GM12873 (cell line): ENCODE data around the gene CALD1.

Experiments
- TF ChIP-seq, protein P1 (sequence below): IDR thresholded peaks from 2 replicates; pipeline ENCODE4 v1.5.1; 2012; ENCODE audit warnings: low read depth, mild to moderate bottlenecking, moderate library complexity, low read length, control low read depth; ENCODE audit not compliant: insufficient read depth; ENCODE audit errors: missing control alignments

Gene CALD1

DNA sequence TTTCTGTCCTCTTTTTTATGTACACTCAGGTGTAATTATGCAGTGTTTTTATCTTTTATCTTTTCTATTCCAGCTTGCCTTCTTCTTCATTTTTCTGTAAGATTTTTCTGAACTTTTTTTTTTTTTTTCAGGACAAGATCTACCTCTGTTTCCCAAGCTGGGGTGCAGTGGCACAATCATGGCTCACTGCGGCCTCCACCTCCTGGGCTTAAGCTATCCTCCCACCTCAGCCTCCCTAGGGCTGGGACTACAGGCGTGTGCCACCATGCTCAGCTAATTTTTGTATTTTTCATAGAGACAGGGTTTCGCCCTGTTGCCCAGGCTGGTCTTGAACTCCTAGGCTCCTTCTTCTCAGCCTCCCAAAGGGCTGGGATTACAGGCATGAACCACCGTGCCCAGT lies 6.3 kb upstream of the CALD1 start:
- TF ChIP-seq, protein P1, sequence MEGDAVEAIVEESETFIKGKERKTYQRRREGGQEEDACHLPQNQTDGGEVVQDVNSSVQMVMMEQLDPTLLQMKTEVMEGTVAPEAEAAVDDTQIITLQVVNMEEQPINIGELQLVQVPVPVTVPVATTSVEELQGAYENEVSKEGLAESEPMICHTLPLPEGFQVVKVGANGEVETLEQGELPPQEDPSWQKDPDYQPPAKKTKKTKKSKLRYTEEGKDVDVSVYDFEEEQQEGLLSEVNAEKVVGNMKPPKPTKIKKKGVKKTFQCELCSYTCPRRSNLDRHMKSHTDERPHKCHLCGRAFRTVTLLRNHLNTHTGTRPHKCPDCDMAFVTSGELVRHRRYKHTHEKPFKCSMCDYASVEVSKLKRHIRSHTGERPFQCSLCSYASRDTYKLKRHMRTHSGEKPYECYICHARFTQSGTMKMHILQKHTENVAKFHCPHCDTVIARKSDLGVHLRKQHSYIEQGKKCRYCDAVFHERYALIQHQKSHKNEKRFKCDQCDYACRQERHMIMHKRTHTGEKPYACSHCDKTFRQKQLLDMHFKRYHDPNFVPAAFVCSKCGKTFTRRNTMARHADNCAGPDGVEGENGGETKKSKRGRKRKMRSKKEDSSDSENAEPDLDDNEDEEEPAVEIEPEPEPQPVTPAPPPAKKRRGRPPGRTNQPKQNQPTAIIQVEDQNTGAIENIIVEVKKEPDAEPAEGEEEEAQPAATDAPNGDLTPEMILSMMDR = no peak

DNA sequence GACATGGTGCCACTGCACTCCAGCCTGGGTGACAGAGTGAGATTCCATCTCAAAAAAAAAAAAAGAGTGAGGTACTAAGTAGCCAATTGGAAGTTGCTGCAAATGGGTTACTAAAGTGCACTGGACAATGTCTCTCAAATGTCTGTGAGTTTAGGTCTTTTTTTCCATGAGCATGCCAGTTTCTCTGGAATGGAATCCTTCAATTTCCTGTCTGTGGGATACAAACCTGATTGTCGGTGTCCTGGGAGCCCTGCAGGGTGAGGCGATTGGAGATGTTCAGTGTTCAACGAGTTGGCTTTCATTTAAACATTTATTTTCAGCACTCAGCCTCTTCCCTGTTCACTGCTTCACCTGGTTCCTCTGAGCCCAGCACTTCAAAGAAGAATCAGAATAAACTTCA lies 5.3 kb upstream of the CALD1 start:
- TF ChIP-seq, protein P1 = no peak

DNA sequence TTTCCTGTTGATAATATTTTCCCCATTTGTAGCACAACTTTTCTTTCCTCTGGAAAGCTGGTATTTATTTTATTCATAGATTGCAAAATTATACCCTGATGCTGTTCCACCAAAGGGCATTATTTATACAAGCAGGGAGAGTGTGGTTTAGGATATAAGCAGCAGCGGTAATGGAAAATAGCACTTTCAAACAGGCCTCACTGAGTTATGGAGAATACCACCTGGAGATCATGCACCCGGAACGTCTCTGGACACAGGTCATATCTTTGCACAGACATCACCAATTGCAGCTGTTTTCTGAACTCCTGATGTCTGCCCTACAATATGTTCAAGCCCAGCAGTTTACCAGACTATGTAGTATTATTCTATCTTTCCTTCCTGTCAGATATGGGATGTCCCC lies 2.0 kb upstream of the CALD1 start:
- TF ChIP-seq, protein P1 = no peak

DNA sequence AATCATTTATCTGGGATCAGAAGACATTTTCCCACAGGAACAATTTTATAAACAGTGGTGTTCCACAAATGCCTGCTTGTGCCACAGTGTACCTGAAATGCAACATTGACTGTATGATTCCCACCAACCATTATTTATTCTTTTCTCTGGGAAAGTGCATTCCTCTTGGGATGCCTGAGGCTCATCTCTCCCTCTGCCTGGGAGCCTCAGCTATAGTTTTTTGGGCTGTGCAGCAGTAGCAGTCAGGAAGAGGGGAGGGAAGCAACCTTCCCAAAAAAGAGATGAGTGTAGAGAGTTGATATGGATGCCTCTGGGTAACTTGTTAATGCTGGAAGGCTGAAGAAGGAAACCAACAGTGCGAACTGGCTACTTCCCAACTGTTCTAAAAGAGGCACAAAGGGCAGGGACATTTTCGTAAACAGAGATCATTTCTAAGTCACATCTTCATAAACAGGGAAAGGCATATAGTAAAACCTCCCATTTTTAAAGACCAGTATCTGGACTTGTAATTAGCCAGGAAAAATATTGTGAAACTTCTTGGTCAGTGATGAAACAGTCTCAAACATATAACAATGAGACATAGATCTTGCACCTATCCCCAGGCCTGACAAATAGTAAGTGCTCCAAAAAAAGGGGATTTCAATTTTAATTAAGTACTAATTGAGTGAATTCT lies 1.4 kb upstream of the CALD1 start:
- TF ChIP-seq, protein P1 = no peak

DNA sequence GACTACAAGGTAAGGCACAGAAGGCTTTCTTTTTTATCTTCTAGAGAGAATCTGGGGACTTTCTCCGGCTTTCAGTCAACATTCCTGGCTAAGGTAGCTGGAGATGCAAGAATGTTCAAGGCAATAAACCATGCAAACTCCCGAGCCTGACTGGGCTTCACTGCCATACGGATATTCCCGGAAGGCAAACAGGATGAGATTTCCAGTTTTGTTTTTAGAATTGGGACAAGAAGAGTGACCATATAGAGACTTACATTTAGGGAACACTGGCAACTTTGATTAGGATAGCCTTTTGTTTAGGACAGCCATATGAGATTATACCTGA lies 269 bp downstream of the CALD1 start:
- TF ChIP-seq, protein P1 = no peak

DNA sequence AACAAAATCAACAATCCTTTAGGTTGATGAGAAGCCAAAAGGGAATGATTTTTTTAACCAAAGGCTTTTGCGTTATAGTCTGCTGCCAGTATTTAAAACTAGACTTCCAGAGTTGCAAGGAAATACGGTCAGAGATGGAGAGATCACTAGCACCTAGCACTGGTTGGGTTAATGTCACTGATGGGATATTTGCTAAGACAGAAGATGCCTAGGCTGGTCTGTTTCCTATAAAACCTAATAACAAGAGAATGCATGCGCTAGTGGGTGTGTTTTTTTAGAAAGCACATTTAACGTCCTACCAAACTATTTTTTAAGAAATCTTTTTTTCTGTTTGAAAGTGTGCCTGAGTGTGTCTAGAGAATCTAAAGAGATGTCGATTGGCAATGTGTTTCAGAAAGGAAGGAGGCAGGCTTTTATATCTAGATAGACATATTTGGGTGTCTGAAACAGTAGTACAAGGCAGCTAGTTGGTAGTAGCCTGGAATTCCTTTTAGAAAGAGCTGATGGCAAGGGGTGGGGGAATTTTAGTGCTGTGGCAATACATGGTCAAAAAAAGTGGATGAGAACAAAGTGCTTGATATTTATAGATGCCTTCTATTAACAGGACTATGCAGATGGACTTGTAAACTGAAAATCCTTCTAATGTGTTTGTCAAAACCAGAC lies 863 bp downstream of the CALD1 start:
- TF ChIP-seq, protein P1 = no peak

DNA sequence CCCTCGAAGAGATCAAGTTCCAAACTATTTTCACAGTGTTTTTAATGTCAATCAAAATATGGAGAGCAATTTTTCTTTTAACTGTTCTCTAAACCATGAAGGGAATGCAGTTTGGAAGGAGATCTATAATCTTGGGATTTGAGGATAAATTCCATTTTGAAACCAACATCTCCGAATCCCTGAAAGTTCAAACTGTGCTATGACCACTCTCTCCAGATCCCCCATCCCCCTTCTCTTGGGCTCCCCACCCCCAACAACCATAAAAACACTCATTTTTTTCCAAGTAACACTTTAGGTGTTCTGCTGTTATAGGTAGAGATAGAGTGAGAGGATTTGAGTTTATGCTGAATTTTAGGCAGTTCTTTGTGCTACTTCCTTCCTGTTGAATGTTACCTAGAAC lies 1.7 kb downstream of the CALD1 start:
- TF ChIP-seq, protein P1 = no peak
